RPMI7951 (cell line): ENCODE results near the gene LTO1. TPM values are rescaled to one million over a fixed set of nuclear protein-coding genes. Genes with fewer than 3 reads are reported as not detected.
"Not testable (repeated sequence)": the region's sequence is repeated elsewhere in the genome, so short reads cannot be mapped to it uniquely, and the experiment has no call there.

ENCODE experiments used
- DNase-seq: peaks from one replicate; pipeline ENCODE4 v3.0.0-alpha.2; 2012; ENCODE audit warnings: low read depth
- total RNA-seq: library from RNA; depleted of rRNA; stranded (reverse); fragments of >200 nt; shearing (Covaris generic); gene quantifications from 2 replicates; pipeline ENCODE4 v1.2.3, GENCODE V29; 2014

The LTO1 gene
- total RNA-seq, 1 experiment from 2014 or later: 17.4 TPM

GRCh38 chr11:69700278-69701140 lies 25.4 kb upstream of the LTO1 start:
- peak; percentile 74 for DNase-seq

GRCh38 chr11:69699213-69699612 lies 24.1 kb upstream of the LTO1 start:
- DNase-seq: peak; percentile 13

- no peak for DNase-seq
Measured at GRCh38 chr11:69698362-69698761, 23.2 kb upstream of the LTO1 start.

GRCh38 chr11:69697861-69698260 lies 22.7 kb upstream of the LTO1 start:
- DNase-seq: no peak

- DNase-seq: no peak
Measured at GRCh38 chr11:69697469-69697843, 22.3 kb upstream of the LTO1 start.

- peak; percentile 38 for DNase-seq
Measured at GRCh38 chr11:69696749-69697468, 21.8 kb upstream of the LTO1 start.

- not testable (repeated sequence) for DNase-seq
Measured at GRCh38 chr11:69695995-69696394, 20.8 kb upstream of the LTO1 start.

GRCh38 chr11:69695581-69695980 lies 20.4 kb upstream of the LTO1 start:
- DNase-seq: no peak

- no peak for DNase-seq
Measured at GRCh38 chr11:69694781-69695180, 19.6 kb upstream of the LTO1 start.

GRCh38 chr11:69692422-69692821 lies 17.3 kb upstream of the LTO1 start:
- DNase-seq: no peak

- no peak for DNase-seq
Measured at GRCh38 chr11:69691463-69691862, 16.3 kb upstream of the LTO1 start.

GRCh38 chr11:69689484-69690319 lies 14.5 kb upstream of the LTO1 start:
- DNase-seq: no peak

GRCh38 chr11:69687969-69688771 lies 13.0 kb upstream of the LTO1 start:
- not testable (repeated sequence) for DNase-seq

- no peak for DNase-seq
Measured at GRCh38 chr11:69686856-69687255, 11.7 kb upstream of the LTO1 start.

GRCh38 chr11:69686452-69686851 lies 11.3 kb upstream of the LTO1 start:
- no peak for DNase-seq

GRCh38 chr11:69685348-69685747 lies 10.2 kb upstream of the LTO1 start:
- no peak for DNase-seq

- DNase-seq: no peak
Measured at GRCh38 chr11:69684651-69685050, 9.5 kb upstream of the LTO1 start.

GRCh38 chr11:69683764-69684333 lies 8.7 kb upstream of the LTO1 start:
- DNase-seq: peak; percentile 34

GRCh38 chr11:69682681-69683326 lies 7.7 kb upstream of the LTO1 start:
- no peak for DNase-seq

- DNase-seq: peak; percentile 62
Measured at GRCh38 chr11:69682221-69682620, 7.1 kb upstream of the LTO1 start.
